Skeletal muscle tissue (tissue), 4 donors: ENCODE measurements around the gene FRMD4A. TPM values are rescaled to one million over a fixed set of nuclear protein-coding genes. Genes with fewer than 3 reads are reported as not detected.
"Not testable (repeated sequence)": the region's sequence is repeated elsewhere in the genome, so short reads cannot be mapped to it uniquely, and the experiment has no call there.

Experiments used
- H3K27ac ChIP-seq: one replicate; pipeline ENCODE4 v1.7.0; 2013; ENCODE audit warnings: mild to moderate bottlenecking, low read depth, low read length, inconsistent platforms
- H3K27me3 ChIP-seq, 3 donors: one replicate each; pipeline ENCODE4 v1.7.0; 2013; ENCODE audit warnings: low read length in 3 of 3; ENCODE audit not compliant: control insufficient read depth in 3 of 3, insufficient read depth in 3 of 3
- H3K36me3 ChIP-seq, 3 donors: one replicate each; pipeline ENCODE4 v1.7.0; 2013; ENCODE audit warnings: low read length in 3 of 3; ENCODE audit not compliant: control insufficient read depth in 3 of 3, insufficient read depth in 3 of 3
- H3K4me1 ChIP-seq, 3 donors: one replicate each; pipeline ENCODE4 v1.7.0; 2013; ENCODE audit warnings: low read length in 3 of 3, mild to moderate bottlenecking in 3 of 3; ENCODE audit not compliant: control insufficient read depth in 3 of 3, insufficient read depth in 3 of 3
- H3K4me3 ChIP-seq, 3 donors: one replicate each; pipeline ENCODE4 v1.7.0; 2013; ENCODE audit warnings: low read length in 3 of 3
- H3K9ac ChIP-seq, 3 donors: one replicate each; pipeline ENCODE4 v1.7.0; 2013; ENCODE audit warnings: low read length in 3 of 3, mild to moderate bottlenecking in 3 of 3, moderate library complexity in 2 of 3, low read depth in 1 of 3
- H3K9me3 ChIP-seq, 3 donors: one replicate each; pipeline ENCODE4 v1.7.0; 2013; ENCODE audit warnings: low read length in 3 of 3; ENCODE audit not compliant: control insufficient read depth in 3 of 3
- total RNA-seq: library from RNA; depleted of rRNA; stranded (reverse); fragments of >200 nt; gene quantifications from one replicate; pipeline ENCODE4 v1.2.3, GENCODE V29; 2014
- donor health status: Osteomylitis.

The FRMD4A gene
- total RNA-seq, 1 donor from 2014 or later: 19.3 TPM

- Histone ChIP-seq H3K9me3 (no peaks in the 10 kb centered on the region), H3K36me3 (no peaks in the 10 kb centered on the region), H3K4me1 (peaks cover 4 to 14% (median 6%) of the 10 kb centered on the region in 3 donors), H3K9ac (no peak overlapping the region), H3K27ac (peak overlapping the region; percentile 38), H3K4me3 (no peak overlapping the region), H3K27me3 (no peaks in the 10 kb centered on the region)
Measured at GRCh38 chr10:13961097-13961496, 369.6 kb downstream of the FRMD4A start.

GRCh38 chr10:13960603-13961002 lies 370.1 kb downstream of the FRMD4A start:
- Histone ChIP-seq H3K4me3 (no peak overlapping the region), H3K4me1 (peaks cover 4 to 14% (median 6%) of the 10 kb centered on the region in 3 donors), H3K27me3 (no peaks in the 10 kb centered on the region), H3K9me3 (no peaks in the 10 kb centered on the region), H3K27ac (peak overlapping the region; percentile 38), H3K9ac (no peak overlapping the region), H3K36me3 (no peaks in the 10 kb centered on the region)

- Histone ChIP-seq H3K9me3 (no peaks in the 10 kb centered on the region), H3K36me3 (no peaks in the 10 kb centered on the region), H3K4me1 (peaks cover 4 to 14% (median 6%) of the 10 kb centered on the region in 3 donors), H3K4me3 (peak overlapping the region in 2 of 3 donors; percentile 15 to 35), H3K27me3 (no peaks in the 10 kb centered on the region), H3K27ac (peak overlapping the region; percentile 54), H3K9ac (peak overlapping the region in 2 of 3 donors; percentile 30 to 33)
Measured at GRCh38 chr10:13959443-13960359, 371.0 kb downstream of the FRMD4A start.

GRCh38 chr10:13957856-13958255 lies 372.9 kb downstream of the FRMD4A start:
- Histone ChIP-seq H3K9me3 (no peaks in the 10 kb centered on the region), H3K27ac (no peak overlapping the region)

GRCh38 chr10:13956826-13957225 lies 373.9 kb downstream of the FRMD4A start:
- Histone ChIP-seq H3K4me3 (no peak overlapping the region), H3K36me3 (no peaks in the 10 kb centered on the region), H3K4me1 (peaks cover 4 to 14% (median 6%) of the 10 kb centered on the region in 3 donors), H3K27me3 (no peaks in the 10 kb centered on the region), H3K9ac (no peak overlapping the region), H3K27ac (peak overlapping the region; percentile 51), H3K9me3 (no peaks in the 10 kb centered on the region)

More at GRCh38 chr10:13957856-13958255, 372.9 kb downstream of the FRMD4A start:
- H3K9ac ChIP-seq: no peak overlapping the region
- H3K4me3 ChIP-seq: no peak overlapping the region
- no peaks in the 10 kb centered on the region for H3K36me3 ChIP-seq
- no peaks in the 10 kb centered on the region for H3K27me3 ChIP-seq
- peaks cover 4 to 14% (median 6%) of the 10 kb centered on the region in 3 donors for H3K4me1 ChIP-seq

- Histone ChIP-seq H3K9me3 (no peaks in the 10 kb centered on the region), H3K4me1 (peaks cover 2 to 9% (median 4%) of the 10 kb centered on the region in 3 donors), H3K27ac (no peak overlapping the region), H3K36me3 (no peaks in the 10 kb centered on the region), H3K9ac (no peak overlapping the region), H3K27me3 (no peaks in the 10 kb centered on the region), H3K4me3 (no peak overlapping the region)
Measured at GRCh38 chr10:13955409-13956068, 375.2 kb downstream of the FRMD4A start.

- not testable (repeated sequence) for H3K36me3 ChIP-seq, H3K9ac ChIP-seq, H3K27me3 ChIP-seq, H3K9me3 ChIP-seq, H3K27ac ChIP-seq, H3K4me3 ChIP-seq, H3K4me1 ChIP-seq
Measured at GRCh38 chr10:13954195-13954594, 376.5 kb downstream of the FRMD4A start.

GRCh38 chr10:13953371-13953770 lies 377.4 kb downstream of the FRMD4A start:
- no peak overlapping the region for H3K27ac ChIP-seq
- H3K27me3 ChIP-seq: no peaks in the 10 kb centered on the region
- no peak overlapping the region for H3K4me3 ChIP-seq
- peaks cover 0 to 3% (median 0%) of the 10 kb centered on the region in 3 donors for H3K4me1 ChIP-seq
- H3K9ac ChIP-seq: no peak overlapping the region
- H3K36me3 ChIP-seq: no peaks in the 10 kb centered on the region
- no peaks in the 10 kb centered on the region for H3K9me3 ChIP-seq

GRCh38 chr10:13950543-13950939 lies 380.2 kb downstream of the FRMD4A start:
- Histone ChIP-seq H3K9ac (no peak overlapping the region), H3K4me1 (peaks cover 0 to 9% (median 2%) of the 10 kb centered on the region in 3 donors)

More at GRCh38 chr10:13950543-13950939, 380.2 kb downstream of the FRMD4A start:
- H3K4me3 ChIP-seq: no peak overlapping the region
- H3K27ac ChIP-seq: no peak overlapping the region
- no peaks in the 10 kb centered on the region for H3K36me3 ChIP-seq
- H3K27me3 ChIP-seq: no peaks in the 10 kb centered on the region
- no peaks in the 10 kb centered on the region for H3K9me3 ChIP-seq
